HG02943 (cell line): ENCODE measurements around the gene ELAVL2.

ENCODE experiments used
- ATAC-seq: cut with Tn5 transposase; IDR thresholded peaks from one replicate; pipeline ENCODE4 v1.9.1; 2021; ENCODE audit warnings: mild to moderate bottlenecking, low read depth, moderate library complexity; ENCODE audit not compliant: unreplicated experiment

Gene ELAVL2

DNA sequence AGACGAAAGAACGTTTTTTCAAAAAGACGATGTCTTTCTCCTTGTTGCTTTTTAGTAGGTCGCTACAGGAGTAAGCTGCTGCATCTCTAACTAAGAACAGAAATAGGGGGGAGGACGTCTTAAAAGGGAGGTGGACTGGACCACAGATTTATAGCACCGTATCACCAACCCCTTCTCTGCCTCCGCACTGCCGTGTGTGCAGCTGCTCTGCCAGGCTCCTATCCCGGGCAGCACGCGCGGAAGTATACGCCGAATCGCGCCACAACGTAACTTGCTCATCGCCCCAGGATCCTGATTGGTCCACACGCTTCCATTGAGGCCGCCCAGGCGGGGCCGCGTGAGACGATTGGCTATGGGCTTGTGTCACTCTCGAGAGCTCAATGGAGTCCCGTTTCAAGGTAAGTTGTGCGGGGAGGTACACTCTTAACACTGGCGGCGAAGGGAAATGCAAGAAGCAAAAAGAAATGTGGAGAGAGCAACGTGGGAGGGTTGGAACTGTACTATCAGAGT, at the start of gene ELAVL2:
TSS of gene ELAVL2 (minus strand) at position 121 of the 510 bp plus-strand sequence. CDS start 64,006 bp downstream, outside the sequence.
- ATAC-seq, result no peak

DNA sequence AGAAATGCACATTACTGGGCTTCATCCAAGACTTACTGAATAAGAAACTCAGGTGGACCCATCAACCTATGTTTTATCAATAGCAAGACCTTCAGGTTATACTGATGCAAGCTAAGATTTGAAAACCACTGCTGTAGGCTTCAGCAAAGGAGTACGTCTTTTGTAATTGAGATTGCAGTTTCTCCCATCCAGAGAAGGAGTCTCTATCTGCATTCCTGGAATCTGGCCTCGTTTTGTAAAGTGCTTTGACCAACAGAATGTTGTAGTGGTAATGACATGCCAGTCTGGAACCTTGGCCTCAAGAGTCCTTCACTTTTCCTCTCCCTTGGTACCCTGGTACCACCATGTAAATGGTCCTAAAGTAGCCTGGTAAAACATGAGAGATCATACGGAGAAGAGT, 32.2 kb upstream of the ELAVL2 start:
- no peak for ATAC-seq

DNA sequence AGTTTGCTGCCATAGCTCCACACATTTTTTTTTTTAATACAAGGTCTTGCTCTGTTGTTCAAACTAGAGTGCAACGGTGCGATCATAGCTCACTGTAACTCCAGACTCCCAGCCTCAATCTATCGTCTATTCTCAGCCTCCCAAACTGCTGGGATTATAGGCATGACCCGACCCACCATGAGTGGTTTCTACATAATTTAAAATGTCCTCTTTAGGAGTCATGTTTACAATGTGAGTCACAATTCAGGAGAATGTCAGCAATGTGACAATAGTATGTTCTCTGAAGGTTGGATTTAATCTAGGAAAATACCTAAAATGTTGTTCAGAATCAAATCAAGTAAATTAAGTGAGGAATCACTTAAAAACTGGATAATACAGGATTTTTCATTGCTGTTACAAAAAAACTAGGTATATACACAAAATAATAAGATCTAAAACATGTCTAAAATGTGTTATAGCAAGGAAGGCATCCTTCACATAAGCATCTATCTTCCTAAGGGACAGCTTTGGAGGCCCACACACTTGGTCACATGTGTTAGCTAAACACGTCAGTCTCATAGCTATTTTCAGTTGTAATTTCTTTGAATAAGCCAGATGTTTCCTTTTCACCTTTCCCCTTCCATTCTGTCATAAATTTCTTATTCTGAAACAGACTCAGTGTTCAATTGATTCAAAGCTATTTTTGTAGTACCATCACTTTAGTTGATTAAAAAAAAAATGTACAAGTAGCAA, 30.0 kb upstream of the ELAVL2 start:
- ATAC-seq, result no peak

DNA sequence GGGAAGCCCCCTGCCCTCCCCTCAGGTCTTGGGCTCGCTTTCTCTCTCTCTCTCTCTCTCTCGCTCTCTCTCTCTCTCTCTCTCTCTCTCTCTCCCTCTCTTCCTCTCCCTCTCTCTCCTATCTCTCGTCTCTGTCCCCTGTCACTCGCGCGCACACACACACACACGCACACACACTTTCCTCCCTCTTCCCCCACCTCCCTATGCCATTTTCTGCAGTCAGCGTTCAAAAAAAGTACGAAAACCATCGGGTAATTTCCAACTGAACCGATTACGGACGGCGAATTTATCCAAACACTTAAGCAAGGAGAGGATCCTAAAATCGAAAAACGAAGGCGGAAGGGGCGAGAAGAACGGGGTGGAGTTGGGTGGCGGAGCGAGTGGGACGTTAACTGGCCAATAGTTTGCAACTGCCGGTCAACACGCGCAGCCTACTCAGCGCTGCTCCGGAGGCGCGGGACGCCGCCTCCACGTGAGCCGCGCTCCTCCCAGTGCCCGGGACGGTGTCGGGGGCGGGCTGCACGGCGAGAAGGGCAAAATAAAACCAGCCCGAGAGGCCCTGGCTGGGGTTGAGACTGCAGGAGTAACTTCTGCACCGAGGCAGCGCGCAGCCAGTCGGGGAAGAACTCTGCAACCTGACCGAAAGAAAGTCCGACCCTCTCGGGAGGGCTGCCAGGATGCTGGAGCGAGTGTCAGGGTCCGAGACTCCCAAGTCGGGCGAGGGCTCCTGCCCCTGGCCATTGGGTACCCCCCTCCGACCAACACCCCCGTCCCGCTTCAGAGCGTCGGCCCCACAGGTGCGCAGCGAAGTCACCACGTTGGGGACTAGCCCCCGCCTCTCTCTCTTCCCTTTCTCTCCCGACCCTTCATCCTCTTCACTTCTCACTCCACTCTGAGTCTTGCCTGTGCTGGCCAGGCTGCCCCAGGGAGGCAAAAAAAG, 24.9 kb upstream of the ELAVL2 start:
- ATAC-seq, result no peak

DNA sequence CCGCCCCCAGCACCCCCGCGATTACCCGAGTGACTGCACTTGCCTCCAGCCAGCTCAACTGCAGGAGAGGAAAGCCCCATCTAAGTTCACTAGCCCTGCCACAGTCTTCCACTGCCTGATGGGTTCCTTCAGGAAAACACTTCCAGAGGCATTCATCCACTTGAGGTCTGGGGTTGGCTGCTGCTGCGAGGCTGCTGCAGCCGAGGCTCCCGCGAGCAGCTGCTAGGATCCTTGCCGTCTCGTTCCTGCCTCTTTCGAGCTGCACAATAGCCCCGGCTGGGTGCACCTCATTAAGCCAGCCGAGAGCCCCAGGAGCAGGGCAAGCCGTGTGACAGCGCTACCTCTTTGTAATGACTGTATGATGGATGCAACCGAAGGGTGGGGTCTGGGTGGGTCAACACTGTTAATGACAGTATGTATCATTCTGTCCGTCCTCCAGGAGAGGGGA, 24.2 kb upstream of the ELAVL2 start:
- ATAC-seq, result no peak

DNA sequence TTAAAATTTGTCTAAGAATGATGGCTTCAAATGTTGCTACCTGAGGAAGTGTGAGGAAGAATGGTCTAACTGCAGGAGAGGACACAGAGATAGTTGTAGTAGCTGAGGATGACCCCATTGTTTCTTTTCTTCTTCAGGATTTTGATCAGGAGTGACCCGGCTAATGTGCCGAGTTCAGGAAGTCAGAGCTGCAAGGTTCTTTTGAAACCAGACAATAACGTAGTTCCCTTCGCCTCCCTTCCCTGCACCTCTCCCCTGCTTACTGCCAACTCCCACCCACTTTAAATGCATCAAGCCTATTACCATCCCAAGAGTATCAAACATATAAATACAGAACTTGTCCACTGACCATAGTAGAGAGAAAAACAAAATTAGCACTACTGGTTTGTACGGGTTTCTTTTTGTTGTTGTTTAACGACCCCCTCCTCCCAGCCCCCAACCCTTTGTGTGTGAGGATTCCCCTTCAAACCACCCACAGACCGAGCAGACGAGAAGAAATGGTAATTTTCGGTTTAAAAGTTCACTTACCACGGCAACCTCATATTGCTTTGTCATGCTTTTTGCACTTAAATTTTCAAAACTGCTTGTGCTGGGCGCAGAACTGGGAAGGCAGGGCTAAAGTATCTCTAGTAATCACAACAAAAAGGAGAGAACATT, 23.5 kb upstream of the ELAVL2 start:
- no peak for ATAC-seq

DNA sequence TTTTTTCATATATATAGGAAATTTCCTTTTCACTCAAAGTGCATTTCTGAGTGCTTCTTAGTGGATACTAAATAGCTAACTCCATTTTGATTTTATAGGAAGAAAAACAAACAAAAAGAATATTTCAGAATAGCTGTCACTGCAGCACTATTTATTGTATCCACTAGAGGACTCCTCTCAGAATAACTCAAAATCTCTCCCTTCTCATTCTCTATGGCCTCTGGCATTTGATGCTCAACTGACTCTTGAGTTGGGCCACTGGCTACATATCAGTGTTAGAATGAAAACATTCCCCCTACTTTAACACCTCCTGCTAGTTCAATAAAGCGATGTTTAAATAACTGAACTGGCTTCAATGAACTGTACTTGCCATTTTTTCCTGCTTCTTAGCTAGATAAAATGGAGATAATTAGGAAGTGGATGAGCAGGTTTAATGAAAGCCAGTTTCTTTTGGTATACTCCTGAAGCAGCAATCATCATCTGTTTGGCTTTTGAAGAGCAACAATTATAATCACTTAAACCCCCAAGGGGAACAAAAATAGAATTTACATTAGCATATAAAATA, 16.6 kb upstream of the ELAVL2 start:
- no peak for ATAC-seq

DNA sequence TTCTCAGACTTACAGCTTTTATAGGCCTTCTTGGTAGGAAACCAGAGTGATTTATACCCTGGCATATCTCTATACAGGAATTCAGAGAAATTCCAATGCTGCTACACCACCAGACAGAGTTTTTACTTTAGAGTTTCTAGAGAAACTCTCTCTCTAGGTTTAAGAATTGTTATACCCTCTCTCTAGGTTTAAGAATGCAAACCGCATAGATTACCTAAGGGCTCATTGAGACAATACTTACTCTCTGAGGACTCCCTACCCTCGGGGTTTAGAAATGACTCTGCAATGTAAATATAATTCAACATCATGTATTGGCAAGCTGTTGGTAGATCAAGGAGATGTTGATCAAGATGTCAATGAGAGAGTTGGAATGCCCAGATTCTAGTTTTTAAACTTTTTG, 15.3 kb upstream of the ELAVL2 start:
- no peak for ATAC-seq

DNA sequence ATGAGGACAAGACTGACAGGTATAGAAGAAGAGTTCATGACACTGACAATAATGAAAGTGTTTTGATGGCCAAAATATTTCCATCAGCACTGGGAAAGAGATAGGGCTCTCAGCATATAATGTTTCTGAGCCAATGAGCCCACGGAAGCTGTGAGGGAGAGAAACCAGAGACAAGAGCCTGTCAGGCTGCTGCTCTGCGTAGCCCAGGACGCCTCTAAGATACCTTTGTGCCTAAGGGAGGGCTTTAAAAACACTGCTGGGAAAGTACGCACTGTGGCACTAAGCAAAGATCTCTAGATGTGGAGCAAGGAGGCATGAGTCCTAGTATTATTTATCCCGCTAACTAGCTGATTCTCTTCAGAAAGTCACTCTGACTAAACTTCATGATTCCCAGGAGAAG, 11.0 kb upstream of the ELAVL2 start:
- ATAC-seq, result no peak

DNA sequence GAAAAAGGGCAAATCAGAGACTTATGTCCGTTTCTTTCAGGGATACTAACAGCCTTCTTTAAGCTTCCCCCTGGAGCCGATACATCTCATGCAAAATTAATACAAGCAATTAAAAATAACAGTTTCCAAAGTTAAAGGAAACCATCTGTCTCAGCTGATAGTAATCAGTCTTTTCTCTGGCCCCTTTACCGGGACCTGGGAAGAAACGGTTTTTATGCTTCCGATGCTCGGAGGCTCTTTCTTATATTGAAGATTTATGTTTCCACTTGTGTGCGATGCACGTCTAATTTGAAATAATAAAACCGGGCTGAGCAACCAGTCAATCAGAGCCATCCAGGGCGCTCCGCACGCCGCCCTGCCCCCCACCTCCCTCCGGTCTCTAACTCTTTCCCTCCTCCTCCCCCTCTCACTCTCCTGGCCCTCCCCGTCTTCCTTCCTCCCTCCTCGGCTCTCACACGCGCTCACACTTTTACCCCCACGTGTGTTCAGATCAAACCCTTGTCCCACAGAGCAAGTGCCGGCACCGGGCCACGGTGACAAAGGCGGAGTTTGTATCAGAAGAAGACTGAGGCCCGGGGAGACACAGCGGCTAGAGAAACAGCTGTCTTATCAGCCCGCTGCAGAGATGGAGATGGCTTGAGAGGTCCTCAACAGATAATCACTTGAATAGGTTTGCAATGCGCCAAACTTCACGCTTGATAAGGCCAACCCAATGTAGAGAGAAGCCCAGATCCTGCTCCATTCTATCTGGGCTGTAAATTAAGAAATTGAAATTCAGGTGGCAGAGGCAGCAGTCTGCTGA, 5.1 kb upstream of the ELAVL2 start:
- ATAC-seq, result no peak

DNA sequence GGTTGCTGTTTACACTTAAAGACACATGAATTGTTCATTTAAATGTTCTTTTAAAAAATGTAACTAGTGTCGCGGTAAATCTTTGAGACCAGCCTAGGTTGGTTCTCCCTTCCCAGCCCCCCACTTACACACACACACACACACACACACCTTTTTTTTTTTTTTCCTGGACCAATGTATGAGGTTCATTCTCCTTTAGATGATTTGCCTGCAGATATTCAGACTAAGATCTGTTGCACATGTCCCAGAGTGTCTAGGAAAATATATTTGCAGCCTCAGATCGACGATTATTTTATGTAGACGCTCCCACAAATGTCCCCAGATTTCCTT, 4.4 kb upstream of the ELAVL2 start:
- ATAC-seq, result no peak

DNA sequence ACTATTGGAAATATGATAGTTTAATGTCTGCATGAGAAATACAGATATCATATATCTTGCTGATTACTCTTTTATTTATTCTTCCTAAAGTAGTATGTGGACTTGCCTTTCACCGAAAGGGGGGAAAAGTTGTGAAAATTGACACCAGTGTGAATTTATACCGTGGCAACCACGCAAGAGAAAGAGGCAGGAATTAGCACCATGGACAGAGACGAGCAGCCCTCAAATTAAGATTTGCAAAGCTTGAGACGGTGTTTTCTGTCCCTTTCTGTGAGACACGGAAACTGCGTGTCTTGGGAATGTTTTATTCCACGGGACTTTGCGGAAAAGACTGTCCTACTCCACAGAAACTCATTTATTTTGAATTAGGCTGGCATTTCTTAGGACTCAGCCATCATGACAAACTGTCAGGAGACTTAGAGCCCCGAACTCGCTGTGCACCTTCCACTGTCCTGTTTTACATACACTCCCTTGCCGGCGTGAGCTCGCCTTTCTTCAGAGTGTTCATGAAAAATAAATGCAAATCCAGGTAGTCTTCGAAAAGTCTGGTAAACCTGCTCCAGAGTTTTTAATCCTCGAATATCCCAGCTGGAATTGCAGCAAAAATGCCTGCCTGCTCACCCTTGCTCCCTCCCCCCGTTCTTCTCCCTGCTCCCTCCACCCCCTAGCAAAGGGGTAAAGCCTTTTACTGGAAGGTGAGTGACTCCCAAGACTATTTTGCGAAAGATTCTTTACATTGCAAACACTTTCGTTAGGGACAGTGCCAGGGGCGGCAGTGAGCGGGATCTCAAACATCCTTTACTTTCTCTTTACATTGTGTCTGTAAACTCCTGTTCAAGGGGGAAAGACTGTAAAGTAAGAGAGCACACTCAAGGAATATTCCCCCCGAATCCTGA, 3.8 kb upstream of the ELAVL2 start:
- ATAC-seq, result no peak

DNA sequence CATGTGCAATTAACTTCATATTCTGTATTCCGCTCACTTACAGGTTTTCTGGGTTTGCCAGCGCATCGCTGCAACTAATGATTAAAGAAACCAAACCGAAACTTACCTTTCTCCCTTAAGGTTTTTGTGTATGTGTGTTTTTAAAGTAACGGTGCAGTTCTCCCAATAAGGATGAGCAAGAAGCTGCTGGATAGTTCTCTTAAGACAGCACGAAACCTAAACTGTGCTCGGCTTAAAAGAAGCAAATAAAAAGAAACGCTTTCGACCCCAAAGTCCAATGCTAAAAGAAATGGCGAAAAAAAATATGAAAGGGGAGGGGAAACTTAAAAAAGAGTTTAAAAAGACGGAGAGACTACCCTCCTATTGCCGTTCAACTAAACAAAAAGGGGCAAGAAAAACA, 340 bp downstream of the ELAVL2 start:
- no peak for ATAC-seq

DNA sequence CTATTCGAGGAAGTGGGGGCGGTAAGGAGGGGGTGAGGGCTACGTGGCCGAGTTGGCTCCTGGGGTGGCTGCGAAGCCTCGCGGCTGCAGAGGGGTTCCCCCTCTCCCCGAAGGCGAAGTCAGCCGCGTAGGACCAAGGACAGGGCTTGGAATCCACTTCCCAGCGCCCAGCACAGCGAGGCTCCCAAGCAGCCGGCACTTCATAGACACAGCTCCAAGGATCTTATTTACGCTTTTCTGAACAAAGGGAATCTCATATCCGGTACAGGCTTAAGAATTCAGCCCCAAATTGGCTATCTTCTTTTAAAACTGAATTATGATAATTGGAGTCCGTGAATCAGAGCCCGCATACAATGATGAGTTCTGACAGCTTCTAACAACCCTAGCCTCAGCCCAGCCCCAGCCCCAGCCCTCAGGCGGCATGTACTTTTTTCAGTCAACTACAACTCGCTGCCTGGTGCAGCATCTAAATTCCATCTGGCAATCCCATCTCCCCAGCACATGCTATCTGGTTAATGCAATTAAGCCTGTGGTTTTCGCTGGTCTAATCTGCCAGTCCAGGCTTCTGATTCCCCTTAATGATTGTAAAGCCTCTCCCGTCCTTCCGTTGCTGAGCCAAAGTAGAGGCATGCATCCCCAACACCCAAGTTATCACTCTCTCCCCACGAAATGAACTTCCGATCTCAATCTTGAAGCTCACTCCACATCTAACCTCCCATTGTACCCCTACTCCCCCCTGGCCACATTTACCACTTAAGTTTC, 1.0 kb downstream of the ELAVL2 start:
- no peak for ATAC-seq

DNA sequence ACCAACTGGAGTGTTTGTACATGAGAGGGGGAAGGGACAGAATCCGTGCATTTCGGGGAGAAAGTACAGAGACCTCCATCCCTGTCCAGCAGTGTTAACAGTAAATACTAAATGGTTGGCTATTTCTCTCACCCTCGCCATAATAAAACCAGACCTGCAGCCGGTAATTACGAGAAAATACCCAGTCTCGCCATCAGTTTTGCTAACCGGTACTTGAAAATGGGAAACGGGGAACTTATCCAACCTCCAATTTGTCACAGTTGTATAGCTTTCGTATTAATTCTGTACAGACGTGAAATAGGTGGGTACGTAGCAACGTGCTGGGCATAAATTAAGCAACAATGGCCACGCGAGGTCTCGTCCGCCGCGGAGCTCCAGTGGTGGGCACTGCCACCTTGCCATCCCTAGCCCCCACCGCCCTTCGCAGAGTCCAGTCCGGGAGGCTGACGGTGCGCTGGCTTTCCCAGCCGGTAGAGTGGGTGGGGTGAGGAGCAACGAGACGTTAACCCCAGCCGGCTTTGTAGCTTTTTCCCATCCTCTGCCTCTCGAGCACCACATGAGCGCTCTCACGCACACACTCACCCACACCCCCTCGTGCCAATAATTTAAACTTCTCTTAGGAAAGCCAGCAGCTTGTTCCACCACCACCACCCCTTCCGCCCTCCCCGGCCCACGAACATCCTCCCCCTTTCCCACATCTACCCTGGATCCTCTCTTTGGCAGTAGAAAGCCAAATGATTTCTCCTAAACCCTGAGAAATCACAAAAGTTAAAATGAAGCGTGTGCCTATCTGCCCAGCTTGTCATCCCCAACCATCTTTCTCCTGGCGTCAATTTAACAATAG, 1.8 kb downstream of the ELAVL2 start:
- no peak for ATAC-seq

DNA sequence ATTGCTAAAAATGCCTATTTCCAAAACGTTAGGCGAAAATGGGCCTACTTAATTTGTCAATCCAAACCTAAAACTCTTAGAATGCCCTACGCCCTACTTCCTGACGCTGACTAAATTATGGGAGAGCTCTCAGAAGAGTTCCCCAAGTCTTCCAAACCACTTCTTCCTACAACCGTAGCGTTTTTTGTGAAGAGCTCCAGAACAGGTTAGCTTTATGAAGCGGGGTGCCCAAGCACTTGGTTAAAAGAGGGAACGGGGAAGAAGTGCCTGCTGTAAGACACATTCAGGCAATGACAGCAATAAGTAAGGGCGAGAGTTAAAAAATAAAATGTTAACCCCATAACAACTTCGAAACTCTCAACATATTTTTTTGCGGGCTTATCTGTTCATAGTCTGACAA, 2.8 kb downstream of the ELAVL2 start:
- no peak for ATAC-seq
